ENCODE data around the gene RFK.
"Not testable (repeated sequence)": the region's sequence is repeated elsewhere in the genome, so short reads cannot be mapped to it uniquely, and the experiment has no call there.

RFK gene

DNA sequence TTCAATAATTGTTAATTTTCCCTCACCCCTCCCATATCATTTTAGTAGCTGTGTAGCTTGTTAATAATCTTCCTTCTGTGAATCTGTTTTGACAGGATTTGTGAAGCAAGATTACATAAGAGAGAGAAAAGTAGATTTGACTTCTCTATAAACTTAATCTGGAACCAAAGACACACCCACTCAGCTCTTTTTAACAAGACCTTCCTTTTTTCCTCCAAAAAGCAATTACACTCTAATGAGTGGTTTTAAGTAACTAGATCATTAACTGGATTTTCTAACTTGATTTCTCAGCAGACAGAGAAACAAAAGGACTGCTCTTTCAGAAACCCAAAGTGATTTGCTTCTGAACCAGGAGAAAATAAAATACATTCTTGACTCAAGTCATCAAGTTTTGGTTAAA, 21.9 kb downstream of the RFK start:
- TF ChIP-seq, protein P1, sequence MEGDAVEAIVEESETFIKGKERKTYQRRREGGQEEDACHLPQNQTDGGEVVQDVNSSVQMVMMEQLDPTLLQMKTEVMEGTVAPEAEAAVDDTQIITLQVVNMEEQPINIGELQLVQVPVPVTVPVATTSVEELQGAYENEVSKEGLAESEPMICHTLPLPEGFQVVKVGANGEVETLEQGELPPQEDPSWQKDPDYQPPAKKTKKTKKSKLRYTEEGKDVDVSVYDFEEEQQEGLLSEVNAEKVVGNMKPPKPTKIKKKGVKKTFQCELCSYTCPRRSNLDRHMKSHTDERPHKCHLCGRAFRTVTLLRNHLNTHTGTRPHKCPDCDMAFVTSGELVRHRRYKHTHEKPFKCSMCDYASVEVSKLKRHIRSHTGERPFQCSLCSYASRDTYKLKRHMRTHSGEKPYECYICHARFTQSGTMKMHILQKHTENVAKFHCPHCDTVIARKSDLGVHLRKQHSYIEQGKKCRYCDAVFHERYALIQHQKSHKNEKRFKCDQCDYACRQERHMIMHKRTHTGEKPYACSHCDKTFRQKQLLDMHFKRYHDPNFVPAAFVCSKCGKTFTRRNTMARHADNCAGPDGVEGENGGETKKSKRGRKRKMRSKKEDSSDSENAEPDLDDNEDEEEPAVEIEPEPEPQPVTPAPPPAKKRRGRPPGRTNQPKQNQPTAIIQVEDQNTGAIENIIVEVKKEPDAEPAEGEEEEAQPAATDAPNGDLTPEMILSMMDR (IDR thresholded peaks at IDR 0.05; ENCODE audit: low read depth, low read length): no peak
- in situ Hi-C loops (cut with HindIII; ENCODE audit: low sequenced_read_pairs): no loop called here
- H3K4me3 ChIP-seq (ENCODE audit: low read depth, low read length): no peak overlapping the region
- DNase-seq (ENCODE audit: low read depth, low spot score): peak; percentile 13

DNA sequence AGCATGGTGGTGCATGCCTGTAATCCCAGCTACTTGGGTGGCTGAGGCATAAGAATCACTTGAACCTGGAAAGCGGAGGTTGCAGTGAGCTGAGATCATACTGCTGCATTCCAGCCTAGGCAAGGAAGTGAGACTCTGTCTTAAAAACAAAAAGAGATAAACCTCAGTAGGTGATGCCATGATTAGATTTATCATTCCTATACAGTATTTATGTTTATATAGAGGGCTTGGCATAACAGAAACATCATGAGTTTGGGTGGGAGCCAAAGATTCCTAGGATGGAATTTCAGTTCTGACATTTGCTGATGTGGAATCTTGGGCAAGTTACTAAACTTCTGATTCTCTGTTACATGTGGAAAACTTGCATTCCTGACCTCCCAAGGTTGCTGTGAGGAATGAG, 22.3 kb downstream of the RFK start:
- in situ Hi-C loops (cut with HindIII; ENCODE audit: low sequenced_read_pairs): no loop called here
- peak; percentile 38 for DNase-seq (ENCODE audit: low read depth, low spot score)
- TF ChIP-seq, protein P1 (IDR thresholded peaks at IDR 0.05; ENCODE audit: low read depth, low read length): no peak
- H3K4me3 ChIP-seq (ENCODE audit: low read depth, low read length): no peak overlapping the region

DNA sequence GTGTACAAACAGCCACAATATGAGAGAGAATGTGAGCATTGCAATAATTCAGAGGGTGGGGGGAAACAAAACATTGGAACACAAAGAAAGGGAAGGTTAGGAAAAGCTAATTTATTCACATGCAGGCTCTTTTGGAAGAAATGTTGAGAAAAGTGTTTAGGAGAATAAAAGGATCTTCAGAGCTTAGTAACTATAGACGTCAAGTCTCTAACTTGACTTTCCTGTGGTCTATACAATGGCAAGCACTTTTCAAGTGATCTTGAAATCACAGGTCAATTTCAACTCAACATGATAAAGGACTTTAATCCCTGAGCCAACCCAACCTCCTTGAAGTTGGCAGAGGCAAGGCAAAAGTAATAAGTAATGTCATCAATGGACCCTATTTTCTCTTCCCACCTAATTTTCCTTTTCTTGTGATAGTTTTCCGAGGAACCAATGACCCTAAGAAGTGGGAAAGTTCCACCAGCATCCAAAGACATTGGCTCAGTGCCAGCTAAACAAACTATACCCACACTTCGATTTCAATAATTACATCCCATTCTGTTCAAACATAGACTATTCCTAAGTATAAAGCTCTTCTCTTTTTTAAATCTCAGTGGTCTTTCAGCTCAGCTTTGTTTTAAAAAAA, 23.7 kb downstream of the RFK start:
- no peak overlapping the region for H3K4me3 ChIP-seq (ENCODE audit: low read depth, low read length)
- in situ Hi-C loops (cut with HindIII; ENCODE audit: low sequenced_read_pairs): no loop called here
- TF ChIP-seq, protein P1 (IDR thresholded peaks at IDR 0.05; ENCODE audit: low read depth, low read length): no peak
- no peak for DNase-seq (ENCODE audit: low read depth, low spot score)

DNA sequence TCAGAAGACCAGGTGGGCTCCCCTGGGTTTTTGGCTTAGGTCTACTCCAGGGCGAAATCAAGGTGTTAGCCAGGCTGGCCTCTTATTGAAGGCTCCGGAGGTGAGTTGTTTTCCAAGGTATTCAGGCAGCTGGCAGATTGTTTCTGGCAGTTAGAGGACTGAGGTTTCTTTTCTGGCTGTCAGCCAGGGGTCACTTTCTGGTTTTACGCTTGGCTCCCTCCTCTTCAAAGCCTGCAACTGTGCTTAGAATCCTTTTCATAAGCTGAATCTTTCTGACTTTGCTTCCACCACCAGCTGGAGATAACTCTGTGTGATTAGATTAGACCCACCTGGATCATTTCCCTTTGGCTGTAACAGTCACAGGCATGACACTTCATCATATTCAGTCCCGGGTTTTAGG, 24.6 kb downstream of the RFK start:
- TF ChIP-seq, protein P1 (IDR thresholded peaks at IDR 0.05; ENCODE audit: low read depth, low read length): no peak
- DNase-seq (ENCODE audit: low read depth, low spot score): peak; percentile 84
- in situ Hi-C loops (cut with HindIII; ENCODE audit: low sequenced_read_pairs): no loop called here
- no peak overlapping the region for H3K4me3 ChIP-seq (ENCODE audit: low read depth, low read length)

DNA sequence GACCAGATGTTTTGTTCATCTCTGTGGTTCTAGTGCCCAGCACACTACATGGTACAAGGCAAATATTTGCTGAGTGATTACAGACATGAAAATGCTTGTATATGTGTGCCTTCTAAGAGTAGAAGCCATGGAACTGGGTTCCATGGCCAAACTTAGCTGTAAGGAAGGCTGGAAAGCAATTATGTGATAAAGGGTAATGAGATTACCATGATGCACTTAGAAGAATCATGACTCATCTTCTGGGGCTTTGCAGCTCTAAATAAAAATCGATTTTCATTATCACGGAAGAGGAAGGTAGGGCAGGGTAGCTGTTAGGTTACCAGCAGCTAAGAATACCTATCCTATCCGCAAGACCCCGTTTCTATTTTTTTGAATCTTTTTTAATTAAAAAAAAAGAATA, 28.0 kb downstream of the RFK start:
- no peak for DNase-seq (ENCODE audit: low read depth, low spot score)
- in situ Hi-C loops (cut with HindIII; ENCODE audit: low sequenced_read_pairs): no loop called here
- H3K4me3 ChIP-seq (ENCODE audit: low read depth, low read length): no peak overlapping the region
- TF ChIP-seq, protein P1 (IDR thresholded peaks at IDR 0.05; ENCODE audit: low read depth, low read length): no peak

DNA sequence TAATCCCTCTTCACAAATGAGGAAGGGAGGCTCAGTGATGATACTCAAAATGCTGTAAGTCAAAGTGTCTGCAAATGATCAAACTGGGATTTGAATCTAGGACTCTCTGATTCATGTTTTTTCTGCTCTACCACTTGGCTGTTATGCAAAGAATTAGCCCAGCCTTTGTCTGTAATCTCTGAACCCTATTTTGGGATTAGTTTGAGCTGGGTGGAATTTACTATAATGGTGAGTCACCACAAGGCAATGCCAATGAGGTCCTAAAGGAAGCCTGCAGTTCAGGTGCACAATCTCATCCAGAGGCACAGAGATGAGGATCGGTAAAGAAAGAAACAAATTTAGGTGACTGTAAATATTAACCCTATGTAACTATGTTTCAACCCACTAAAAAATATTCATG, 29.2 kb downstream of the RFK start:
- DNase-seq (ENCODE audit: low read depth, low spot score): peak; percentile 36
- TF ChIP-seq, protein P1 (IDR thresholded peaks at IDR 0.05; ENCODE audit: low read depth, low read length): no peak
- in situ Hi-C loops (cut with HindIII; ENCODE audit: low sequenced_read_pairs): no loop called here
- H3K4me3 ChIP-seq (ENCODE audit: low read depth, low read length): no peak overlapping the region

DNA sequence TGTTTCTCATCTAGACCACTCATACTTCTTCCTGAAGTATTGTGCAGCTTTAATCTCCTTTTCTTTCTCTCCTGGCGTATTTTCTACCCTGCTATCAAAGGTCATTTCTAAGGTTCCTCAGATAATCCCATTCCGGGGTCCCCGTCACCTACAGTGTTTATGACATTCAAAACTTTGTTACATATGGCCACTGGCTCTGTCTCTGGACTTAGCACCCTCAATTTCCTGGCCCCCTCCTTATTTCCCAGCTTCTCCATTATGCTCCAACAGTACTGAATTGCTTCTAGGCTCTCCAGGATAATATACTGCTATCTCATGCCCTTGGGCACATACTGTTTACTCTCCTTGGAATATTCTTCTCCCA, 31.2 kb downstream of the RFK start:
- TF ChIP-seq, protein P1 (IDR thresholded peaks at IDR 0.05; ENCODE audit: low read depth, low read length): no peak
- in situ Hi-C loops (cut with HindIII; ENCODE audit: low sequenced_read_pairs): no loop called here

DNA sequence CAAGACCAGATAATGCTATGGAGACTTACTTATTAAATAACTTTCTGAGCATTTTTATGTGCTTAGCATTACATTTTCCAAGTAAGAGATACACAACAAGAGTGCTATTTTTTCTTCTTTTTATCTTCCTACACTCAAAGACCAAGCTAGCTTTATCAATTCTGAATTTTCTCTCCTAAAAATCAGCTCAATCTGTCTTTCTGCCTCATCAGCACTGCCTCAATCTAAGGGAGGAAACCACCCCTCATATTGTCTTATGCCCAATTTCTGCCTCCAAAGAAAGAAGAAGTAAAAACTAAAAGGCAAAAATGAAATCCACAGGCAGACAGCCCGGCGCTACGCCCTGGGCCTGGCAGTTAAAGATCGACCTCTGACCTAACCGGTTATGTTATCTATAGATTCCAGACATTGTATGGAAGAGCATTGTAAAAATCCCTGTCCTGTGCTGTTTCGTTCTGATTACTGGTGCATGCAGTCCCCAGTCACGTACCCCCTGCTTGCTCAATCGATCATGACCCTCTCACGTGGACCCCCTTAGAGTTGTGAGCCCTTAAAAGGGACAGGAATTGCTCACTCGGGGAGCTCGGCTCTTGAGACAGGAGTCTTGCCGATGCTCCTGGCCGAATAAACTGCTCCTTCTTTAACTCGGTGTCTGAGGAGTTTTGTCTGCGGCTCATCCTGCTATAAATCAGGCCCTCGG, 31.7 kb downstream of the RFK start:
- DNase-seq (ENCODE audit: low read depth, low spot score); in situ Hi-C loops (cut with HindIII; ENCODE audit: low sequenced_read_pairs): not testable (repeated sequence)

More for the DNA sequence above, 31.2 kb downstream of the RFK start:
- DNase-seq (ENCODE audit: low read depth, low spot score): no peak
- H3K4me3 ChIP-seq (ENCODE audit: low read depth, low read length): no peak overlapping the region

More for the DNA sequence above, 31.7 kb downstream of the RFK start:
- H3K4me3 ChIP-seq (ENCODE audit: low read depth, low read length): not testable (repeated sequence)

Data from astrocyte of the spinal cord (primary cell).